ENCODE measurements around the gene WSCD2.

WSCD2 gene

GRCh38 chr12:108148521-108149074, 19.5 kb downstream of the WSCD2 start:
- DNase-seq (ENCODE audit: low read depth): no peak
- TF ChIP-seq CTCF (IDR thresholded peaks at IDR 0.05; ENCODE audit: control insufficient read depth, extremely low read depth, insufficient read depth): no peak
- H3K4me3 ChIP-seq (ENCODE audit: low read depth, low read length): no peak overlapping the region

- no peak overlapping the region for H3K4me3 ChIP-seq (ENCODE audit: low read depth, low read length)
- DNase-seq (ENCODE audit: low read depth): no peak
- TF ChIP-seq CTCF (IDR thresholded peaks at IDR 0.05; ENCODE audit: control insufficient read depth, extremely low read depth, insufficient read depth): no peak
These were observed 21.3 kb downstream of the WSCD2 start for GRCh38 chr12:108150436-108150835.

- no peak for TF ChIP-seq CTCF (IDR thresholded peaks at IDR 0.05; ENCODE audit: control insufficient read depth, extremely low read depth, insufficient read depth)
- no peak for DNase-seq (ENCODE audit: low read depth)
These were observed 22.6 kb downstream of the WSCD2 start for GRCh38 chr12:108151533-108152169.

GRCh38 chr12:108152170-108152538, 23.1 kb downstream of the WSCD2 start:
- TF ChIP-seq CTCF (IDR thresholded peaks at IDR 0.05; ENCODE audit: control insufficient read depth, extremely low read depth, insufficient read depth): no peak
- DNase-seq (ENCODE audit: low read depth): no peak

More at GRCh38 chr12:108151533-108152169, 22.6 kb downstream of the WSCD2 start:
- no peak overlapping the region for H3K4me3 ChIP-seq (ENCODE audit: low read depth, low read length)

GRCh38 chr12:108156717-108157116, 27.6 kb downstream of the WSCD2 start:
- DNase-seq (ENCODE audit: low read depth): no peak
- no peak for TF ChIP-seq CTCF (IDR thresholded peaks at IDR 0.05; ENCODE audit: control insufficient read depth, extremely low read depth, insufficient read depth)

More at GRCh38 chr12:108152170-108152538, 23.1 kb downstream of the WSCD2 start:
- no peak overlapping the region for H3K4me3 ChIP-seq (ENCODE audit: low read depth, low read length)

GRCh38 chr12:108157870-108158459, 28.9 kb downstream of the WSCD2 start:
- TF ChIP-seq CTCF (IDR thresholded peaks at IDR 0.05; ENCODE audit: control insufficient read depth, extremely low read depth, insufficient read depth): no peak
- DNase-seq (ENCODE audit: low read depth): no peak
- H3K4me3 ChIP-seq (ENCODE audit: low read depth, low read length): no peak overlapping the region

More at GRCh38 chr12:108156717-108157116, 27.6 kb downstream of the WSCD2 start:
- no peak overlapping the region for H3K4me3 ChIP-seq (ENCODE audit: low read depth, low read length)

Measured in LNCaP clone FGC (cell line).